Measurements from ENCODE around the gene CEP72.
"Not testable (repeated sequence)": the region's sequence is repeated elsewhere in the genome, so short reads cannot be mapped to it uniquely, and the experiment has no call there.

The CEP72 gene

GRCh38 chr5:600886-601541 lies 11.1 kb upstream of the CEP72 start:
- DNase-seq = no peak

- no peak for DNase-seq
These were observed 10.2 kb upstream of the CEP72 start for GRCh38 chr5:601771-602465.

- DNase-seq = no peak
These were observed 9.6 kb upstream of the CEP72 start for GRCh38 chr5:602466-603035.

GRCh38 chr5:603081-603998 lies 8.8 kb upstream of the CEP72 start:
- DNase-seq = no peak

- no peak for DNase-seq
These were observed 7.7 kb upstream of the CEP72 start for GRCh38 chr5:604391-604831.

- not testable (repeated sequence) for DNase-seq
These were observed 7.0 kb upstream of the CEP72 start for GRCh38 chr5:605090-605489.

- no peak for DNase-seq
These were observed 6.1 kb upstream of the CEP72 start for GRCh38 chr5:606061-606460.

GRCh38 chr5:606526-607399 lies 5.4 kb upstream of the CEP72 start:
- DNase-seq = no peak

- DNase-seq = no peak
These were observed 4.4 kb upstream of the CEP72 start for GRCh38 chr5:607541-608428.

- DNase-seq = no peak
These were observed 3.4 kb upstream of the CEP72 start for GRCh38 chr5:608429-609370.

GRCh38 chr5:609506-609905 lies 2.6 kb upstream of the CEP72 start:
- DNase-seq = no peak

- no peak for DNase-seq
These were observed 2.0 kb upstream of the CEP72 start for GRCh38 chr5:610011-610743.

- DNase-seq = no peak
These were observed 1.1 kb upstream of the CEP72 start for GRCh38 chr5:610744-611730.

GRCh38 chr5:612498-613424 lies 621 bp downstream of the CEP72 start:
- peak in 1 of 5 donors; percentile 27 for DNase-seq

- no peak for DNase-seq
These were observed 4.4 kb downstream of the CEP72 start for GRCh38 chr5:616484-617039.

GRCh38 chr5:617896-618295 lies 5.8 kb downstream of the CEP72 start:
- DNase-seq = no peak
